ENCODE measurements around the gene LAMTOR5.

- no peak for TF ChIP-seq POLR2AphosphoS5 (IDR thresholded peaks at IDR 0.05; ENCODE audit: low read depth, low read length)
- TF ChIP-seq SIN3A (IDR thresholded peaks at IDR 0.05; ENCODE audit: borderline replicate concordance, insufficient read depth, low read length), result no peak
- no peak for TF ChIP-seq TAF1 (IDR thresholded peaks at IDR 0.05; ENCODE audit: borderline replicate concordance, insufficient read depth, low read length)
- TF ChIP-seq REST (IDR thresholded peaks at IDR 0.05; ENCODE audit: insufficient read depth in 1 of 2, low read depth in 2 of 2, low read length in 2 of 2), result no peak
Observed at GRCh38 chr1:110444561-110444960, 37.1 kb upstream of the LAMTOR5 start.
